B cell (primary cell): ENCODE measurements around the gene C16orf92. TPM values are rescaled to one million over a fixed set of nuclear protein-coding genes. Genes with fewer than 3 reads are reported as not detected.
"Not testable (repeated sequence)": the region's sequence is repeated elsewhere in the genome, so short reads cannot be mapped to it uniquely, and the experiment has no call there.

Source experiments
- ATAC-seq: fragments of 200-7000 bp; cut with Tn5 transposase; one replicate; pipeline ENCODE4 v1.10.0; 2021; ENCODE audit warnings: low read depth, mild to moderate bottlenecking, moderate number of reproducible peaks, moderate library complexity
- CTCF ChIA-PET: fragments of 350-600 bp; sonication (Branson Sonifier 250); formaldehyde crosslinking; loops from one replicate; lab custom pipeline; 2021; ENCODE audit warnings: antibody characterized with exemption, inconsistent platforms; lab: Charles Lee
- POLR2A ChIA-PET: fragments of 350-600 bp; sonication (Branson Sonifier 250); formaldehyde crosslinking; loops from one replicate; lab custom pipeline; 2021; ENCODE audit warnings: antibody characterized with exemption; lab: Charles Lee
- DNase-seq: peaks from one replicate; pipeline ENCODE4 v3.0.0; 2013
- H2AFZ ChIP-seq: 2 replicates; pipeline ENCODE4 v1.6.1; 2012; ENCODE audit warnings: mild to moderate bottlenecking, low read depth, low read length; ENCODE audit not compliant: insufficient read depth, poor library complexity, severe bottlenecking
- H3K27ac ChIP-seq, 2 donors: 1 replicate in 1 of 2; 2 replicates in 1 of 2; pipeline ENCODE4 v1.5.1; 2012 to 2013; ENCODE audit warnings: low read length in 2 of 2, mild to moderate bottlenecking in 2 of 2, moderate library complexity in 1 of 2
- H3K27me3 ChIP-seq, 4 experiments: fragments of 200-600 bp in 1 of 4; sonication (generic) in 1 of 4; replicated peaks in 1 of 4; 1 replicate in 2 of 4; 2 replicates in 2 of 4; pipeline versions ENCODE4 v1.6.1 to v1.7.0; 2013 to 2016; ENCODE audit warnings: low read length in 3 of 4, mild to moderate bottlenecking in 2 of 4, mixed read lengths in 1 of 4, moderate library complexity in 1 of 4; ENCODE audit not compliant: insufficient read depth in 4 of 4, control insufficient read depth in 3 of 4; ENCODE audit errors: control extremely low read depth in 1 of 4
- H3K36me3 ChIP-seq, 2 experiments: replicated peaks in 1 of 2; 1 replicate in 1 of 2; 2 replicates in 1 of 2; pipeline versions ENCODE4 v1.6.1 to v1.7.1; 2013; ENCODE audit warnings: low read length in 1 of 2; ENCODE audit not compliant: insufficient read depth in 2 of 2, control insufficient read depth in 1 of 2; ENCODE audit errors: control extremely low read depth in 1 of 2, extremely low read depth in 1 of 2
- H3K4me1 ChIP-seq, 2 donors: fragments of 200-600 bp in 1 of 2; sonication (generic) in 1 of 2; 1 replicate in 1 of 2; 2 replicates in 1 of 2; pipeline versions ENCODE4 v1.5.1 to v1.6.1; 2013 to 2017; ENCODE audit warnings: low read length in 2 of 2; ENCODE audit not compliant: control insufficient read depth in 2 of 2, insufficient read depth in 2 of 2
- H3K4me2 ChIP-seq: replicated peaks from 2 replicates; pipeline ENCODE3; 2012; ENCODE audit warnings: mild to moderate bottlenecking, low read depth, low read length; ENCODE audit not compliant: poor library complexity, severe bottlenecking
- H3K4me3 ChIP-seq, 5 experiments: fragments of 200-600 bp in 1 of 5; sonication (generic) in 1 of 5; 1 replicate in 3 of 5; 2 replicates in 2 of 5; pipeline versions ENCODE4 v1.5.1 to v1.7.0; 2011 to 2016; ENCODE audit warnings: low read length in 4 of 5, mild to moderate bottlenecking in 4 of 5, low read depth in 2 of 5, control low read depth in 1 of 5, moderate library complexity in 1 of 5; ENCODE audit not compliant: insufficient read depth in 1 of 5; ENCODE audit errors: control extremely low read depth in 1 of 5, extremely low read depth in 1 of 5
- H3K79me2 ChIP-seq: fragments of 200-600 bp; sonication (generic); one replicate; pipeline ENCODE4 v1.6.0; 2016; ENCODE audit warnings: low read length; ENCODE audit not compliant: control insufficient read depth, insufficient read depth
- H3K9ac ChIP-seq: fragments of 200-600 bp; sonication (generic); 2 replicates; pipeline ENCODE4 v1.6.1; 2017; ENCODE audit warnings: mild to moderate bottlenecking, low read length, moderate library complexity
- H3K9me3 ChIP-seq, 3 donors: one replicate each; pipeline versions ENCODE4 v1.6.1 to v1.7.1; 2013; ENCODE audit warnings: low read length in 2 of 3; ENCODE audit not compliant: control insufficient read depth in 2 of 3, insufficient read depth in 1 of 3; ENCODE audit errors: control extremely low read depth in 1 of 3
- H4K20me1 ChIP-seq: 2 replicates; pipeline ENCODE4 v1.6.0; 2012; ENCODE audit warnings: mild to moderate bottlenecking, low read length; ENCODE audit not compliant: insufficient read depth, control insufficient read depth, poor library complexity, severe bottlenecking
- H3K27ac Mint-ChIP-seq: one replicate; pipeline ENCODE4 v1.8.0; 2021; ENCODE audit warnings: mixed read lengths
- H3K27me3 Mint-ChIP-seq: one replicate; pipeline ENCODE4 v1.8.0; 2021; ENCODE audit warnings: mixed read lengths
- H3K4me1 Mint-ChIP-seq: one replicate; pipeline ENCODE4 v1.8.0; 2021; ENCODE audit warnings: mixed read lengths
- H3K4me3 Mint-ChIP-seq: one replicate; pipeline ENCODE4 v1.8.0; 2021; ENCODE audit warnings: mixed read lengths
- H3K9me3 Mint-ChIP-seq: one replicate; pipeline ENCODE4 v1.8.0; 2022; ENCODE audit warnings: mixed read lengths; ENCODE audit not compliant: insufficient read depth
- EZH2 ChIP-seq: IDR thresholded peaks from 2 replicates; pipeline ENCODE4 v1.6.1; 2012; ENCODE audit warnings: borderline replicate concordance, low read depth, mild to moderate bottlenecking, moderate library complexity, low read length; ENCODE audit not compliant: insufficient read depth, poor library complexity, severe bottlenecking
- WGBS: methylation state at CpG from one replicate; pipeline ENCODE4 v1.1.5; 2013; ENCODE audit warnings: missing lambda C conversion rate; ENCODE audit not compliant: insufficient coverage; 5-methylcytosine and 5-hydroxymethylcytosine counted together
- intact Hi-C: fragments of 100-400 bp; cut with micrococcal nuclease; formaldehyde crosslinking; loops from one replicate; pipeline ENCODE4 v1.10.0; 2022
- polyA plus RNA-seq: library from polyadenylated mRNA; depleted of rRNA; stranded (reverse); fragments of >200 nt; gene quantifications from 2 replicates; pipeline ENCODE4 v1.2.3, GENCODE V29; 2012
- total RNA-seq, 2 donors: library from RNA; stranded (reverse); fragments of 120-200 nt in 1 of 2; gene quantifications; 1 replicate in 1 of 2; 2 replicates in 1 of 2; pipeline versions ENCODE4 v1.2.3 to v1.2.4, GENCODE V29; 2013 to 2022
- TF ChIP-seq, protein P1 (sequence below): fragments of 200-600 bp; IDR thresholded peaks from one replicate; pipeline ENCODE4 v1.8.0; 2022; ENCODE audit warnings: antibody characterized with exemption, mild to moderate bottlenecking

Gene C16orf92
- total and polyA plus RNA-seq, 2 donors (not counting 1 experiment from before 2014, with no cell fraction given): not detected

DNA sequence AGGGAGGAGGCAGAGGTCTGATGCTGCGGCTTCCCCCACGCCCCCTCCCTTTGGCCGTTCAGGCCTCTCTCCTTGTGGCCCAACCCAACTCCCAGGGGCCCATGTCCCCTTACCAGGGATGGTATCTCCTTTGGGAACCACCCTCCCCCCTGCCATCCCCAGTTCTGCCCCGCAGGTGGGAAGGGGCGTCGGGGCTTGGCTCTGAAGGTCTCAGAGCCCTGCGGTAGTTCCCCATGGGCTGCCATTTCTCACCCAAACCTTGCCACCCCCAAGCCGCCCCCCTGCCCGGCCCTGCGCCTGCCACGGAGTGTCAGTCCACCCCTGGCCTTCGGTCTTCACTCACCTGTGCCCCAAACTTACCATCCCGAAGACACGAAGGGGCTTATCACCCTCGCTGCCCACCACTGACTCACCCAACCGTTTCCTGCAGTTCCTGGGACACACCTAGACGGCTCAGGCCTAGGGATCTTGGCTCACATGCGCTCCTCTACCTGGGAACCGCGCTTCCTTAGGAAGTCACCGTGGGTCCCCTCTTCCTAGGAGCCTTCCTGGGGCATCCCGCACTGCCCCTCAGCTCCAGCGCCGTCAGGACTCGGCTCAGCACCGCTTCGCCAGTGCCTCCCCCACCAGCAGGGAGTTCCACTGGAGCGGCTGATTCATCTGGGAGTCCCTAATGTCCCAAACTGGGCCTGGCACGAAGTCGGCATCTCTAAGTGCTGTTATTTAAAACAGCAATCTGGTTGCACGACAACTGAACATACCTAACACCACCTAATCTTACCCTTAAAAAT lies 11.1 kb upstream of the C16orf92 start:
- peaks cover 0 to 12% (median 0%) of the 10 kb centered on the region in 3 donors for H3K9me3 ChIP-seq
- Mint-ChIP-seq H3K27me3 (peaks cover 20% of the 10 kb centered on the region), H3K27ac (no peak overlapping the region), H3K4me3 (peak overlapping the region; percentile 86), H3K4me1 (peaks cover 14% of the 10 kb centered on the region), H3K9me3 (no peaks in the 10 kb centered on the region)
- no peaks in the 10 kb centered on the region for H3K36me3 ChIP-seq
- no peaks in the 10 kb centered on the region for H4K20me1 ChIP-seq
- no peak overlapping the region for H3K27ac ChIP-seq
- peaks cover 16 to 21% of the 10 kb centered on the region in 2 donors for H3K4me1 ChIP-seq
- TF ChIP-seq EZH2: no peak
- TF ChIP-seq, protein P1, sequence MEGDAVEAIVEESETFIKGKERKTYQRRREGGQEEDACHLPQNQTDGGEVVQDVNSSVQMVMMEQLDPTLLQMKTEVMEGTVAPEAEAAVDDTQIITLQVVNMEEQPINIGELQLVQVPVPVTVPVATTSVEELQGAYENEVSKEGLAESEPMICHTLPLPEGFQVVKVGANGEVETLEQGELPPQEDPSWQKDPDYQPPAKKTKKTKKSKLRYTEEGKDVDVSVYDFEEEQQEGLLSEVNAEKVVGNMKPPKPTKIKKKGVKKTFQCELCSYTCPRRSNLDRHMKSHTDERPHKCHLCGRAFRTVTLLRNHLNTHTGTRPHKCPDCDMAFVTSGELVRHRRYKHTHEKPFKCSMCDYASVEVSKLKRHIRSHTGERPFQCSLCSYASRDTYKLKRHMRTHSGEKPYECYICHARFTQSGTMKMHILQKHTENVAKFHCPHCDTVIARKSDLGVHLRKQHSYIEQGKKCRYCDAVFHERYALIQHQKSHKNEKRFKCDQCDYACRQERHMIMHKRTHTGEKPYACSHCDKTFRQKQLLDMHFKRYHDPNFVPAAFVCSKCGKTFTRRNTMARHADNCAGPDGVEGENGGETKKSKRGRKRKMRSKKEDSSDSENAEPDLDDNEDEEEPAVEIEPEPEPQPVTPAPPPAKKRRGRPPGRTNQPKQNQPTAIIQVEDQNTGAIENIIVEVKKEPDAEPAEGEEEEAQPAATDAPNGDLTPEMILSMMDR: no peak
- peak overlapping the region; percentile 52 for H3K9ac ChIP-seq
- ATAC-seq (no peak), DNase-seq (no peak)
- H3K4me3 ChIP-seq: peak overlapping the region in 2 of 5 experiments; percentile 44 to 50
- intact Hi-C loops: no loop called here
- H3K27me3 ChIP-seq: peaks cover 0 to 29% (median 15%) of the 10 kb centered on the region in 4 experiments
- ChIA-PET POLR2A (interaction anchor here (0.6 to 0.7 kb wide), 3 partner anchors 12 to 192 kb away, joined by 3 read pairs; partner anchors contain the start of gene MVP), CTCF (interaction anchor here (0.7 kb wide), 1 partner anchor 148 kb away, joined by 3 read pairs; no protein-coding TSS in a partner anchor)
- H2AFZ ChIP-seq: peak overlapping the region; percentile 56
- H3K79me2 ChIP-seq: peaks cover 2% of the 10 kb centered on the region
- H3K4me2 ChIP-seq: peak overlapping the region; percentile 83
- 22% methylated on average over 27 of the region's 31 CpGs for WGBS

DNA sequence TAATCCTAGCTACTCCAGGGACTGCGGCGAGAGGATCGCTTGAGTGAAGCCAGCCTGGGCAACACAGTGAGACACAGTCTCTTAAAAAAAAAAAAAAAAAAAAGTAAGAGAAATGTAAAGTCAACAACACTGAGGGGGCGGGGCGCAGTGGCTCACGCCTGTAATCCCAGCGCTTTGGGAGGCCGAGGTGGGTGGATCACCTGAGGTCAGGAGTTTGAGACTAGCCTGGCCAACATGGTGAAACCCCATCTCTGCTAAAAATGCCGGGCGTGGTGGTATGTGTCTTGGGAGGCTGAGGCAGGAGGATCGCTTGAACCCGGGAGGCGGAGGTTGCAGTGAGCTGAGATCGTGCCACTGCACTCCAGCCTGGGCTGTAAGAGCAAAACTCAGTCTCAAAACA lies 10.4 kb upstream of the C16orf92 start:
- peaks cover 16 to 21% of the 10 kb centered on the region in 2 donors for H3K4me1 ChIP-seq
- H3K4me3 Mint-ChIP-seq, H3K4me2 ChIP-seq, H2AFZ ChIP-seq, H3K27ac Mint-ChIP-seq, intact Hi-C loops, H3K79me2 ChIP-seq, H3K9ac ChIP-seq, H3K36me3 ChIP-seq, H3K9me3 Mint-ChIP-seq, H4K20me1 ChIP-seq, H3K4me3 ChIP-seq, H3K27ac ChIP-seq, ATAC-seq, DNase-seq: not testable (repeated sequence)
- H3K9me3 ChIP-seq: peaks cover 0 to 12% (median 0%) of the 10 kb centered on the region in 3 donors
- 93% methylated on average over 3 of the region's 14 CpGs for WGBS
- Mint-ChIP-seq H3K27me3 (peaks cover 20% of the 10 kb centered on the region), H3K4me1 (peaks cover 14% of the 10 kb centered on the region)
- ChIA-PET POLR2A (interaction anchor here (0.6 kb wide), 1 partner anchor 39 kb away, joined by 3 read pairs; no protein-coding TSS in a partner anchor), CTCF (interaction anchor here (0.7 kb wide), 1 partner anchor 148 kb away, joined by 3 read pairs; no protein-coding TSS in a partner anchor)
- peaks cover 0 to 29% (median 15%) of the 10 kb centered on the region in 4 experiments for H3K27me3 ChIP-seq

DNA sequence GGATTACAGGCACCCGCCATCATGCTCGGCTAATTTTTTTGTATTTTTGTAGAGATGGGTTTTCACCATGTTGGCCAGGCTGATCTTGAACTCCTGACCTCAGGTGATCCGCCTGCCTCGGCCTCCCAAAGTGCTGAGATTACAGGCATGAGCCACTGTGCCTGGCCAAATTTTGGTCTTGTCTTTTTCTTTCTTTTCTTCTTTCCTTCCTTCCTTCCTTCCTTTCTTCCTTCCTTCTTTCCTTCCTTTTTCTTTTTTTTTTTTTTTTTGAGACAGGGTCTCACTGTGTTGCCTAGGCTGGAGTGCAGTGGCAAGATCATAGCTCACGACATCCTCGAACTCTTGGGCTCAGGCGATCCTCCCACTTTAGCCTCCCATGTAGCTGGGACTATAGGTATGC lies 7.5 kb upstream of the C16orf92 start:
- not testable (repeated sequence) for DNase-seq

More for the DNA sequence above, 7.5 kb upstream of the C16orf92 start:
- H3K36me3 ChIP-seq, H3K9ac ChIP-seq, intact Hi-C loops, ATAC-seq, H4K20me1 ChIP-seq, H3K27me3 Mint-ChIP-seq, H3K4me2 ChIP-seq, H3K27ac Mint-ChIP-seq, H2AFZ ChIP-seq, H3K79me2 ChIP-seq, H3K4me3 Mint-ChIP-seq, H3K4me3 ChIP-seq, H3K9me3 ChIP-seq, H3K9me3 Mint-ChIP-seq, H3K27ac ChIP-seq: not testable (repeated sequence)
- WGBS: 96% methylated on average over 4 of the region's 7 CpGs
- H3K27me3 ChIP-seq: peaks cover 0 to 16% (median 11%) of the 10 kb centered on the region in 4 experiments
- H3K4me1 Mint-ChIP-seq: peaks cover 12% of the 10 kb centered on the region
- ChIA-PET CTCF (interaction anchor here (0.6 kb wide), 1 partner anchor 33 kb away, joined by 5 read pairs; no protein-coding TSS in a partner anchor), POLR2A (interaction anchor here (0.7 kb wide), 1 partner anchor 10 kb away, joined by 4 read pairs; no protein-coding TSS in a partner anchor)
- peaks cover 11 to 16% of the 10 kb centered on the region in 2 donors for H3K4me1 ChIP-seq
